NCI-H1092 (cell line): Measurements from ENCODE around the gene UROD.
"Not testable (repeated sequence)": the region's sequence is repeated elsewhere in the genome, so short reads cannot be mapped to it uniquely, and the experiment has no call there.

Source experiments
- DNase-seq: peaks from one replicate; lab custom pipeline; 2025; lab: John Stamatoyannopoulos, UW

Gene UROD

GRCh38 chr1:45011837-45012638 is at the start of gene UROD:
Gene UROD (plus strand): TSS chr1:45012254. CDS start chr1:45012266, 12 bp downstream.
- peak; percentile 95 for DNase-seq

GRCh38 chr1:44962729-44963128 is 49.3 kb upstream of the UROD start:
- DNase-seq: no peak

DNA sequence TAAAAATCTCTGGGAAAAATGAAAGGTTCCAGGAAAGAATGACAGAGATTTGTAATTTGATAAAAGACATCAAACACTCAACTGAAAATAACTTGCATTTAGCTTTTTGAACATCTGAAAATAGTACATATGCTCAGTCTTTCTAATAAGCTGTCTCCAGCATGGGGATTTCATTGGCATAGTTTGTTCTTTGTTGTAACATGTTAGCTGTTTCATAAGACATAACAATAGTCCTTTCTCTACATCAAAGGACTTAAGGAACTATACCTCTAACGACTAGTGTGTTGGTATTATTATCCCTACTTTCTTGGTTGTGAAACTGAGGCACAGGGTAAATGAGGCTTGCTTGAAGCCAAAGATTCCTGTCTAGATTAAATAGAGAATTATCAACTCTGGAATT is 47.7 kb upstream of the UROD start:
- no peak for DNase-seq

DNA sequence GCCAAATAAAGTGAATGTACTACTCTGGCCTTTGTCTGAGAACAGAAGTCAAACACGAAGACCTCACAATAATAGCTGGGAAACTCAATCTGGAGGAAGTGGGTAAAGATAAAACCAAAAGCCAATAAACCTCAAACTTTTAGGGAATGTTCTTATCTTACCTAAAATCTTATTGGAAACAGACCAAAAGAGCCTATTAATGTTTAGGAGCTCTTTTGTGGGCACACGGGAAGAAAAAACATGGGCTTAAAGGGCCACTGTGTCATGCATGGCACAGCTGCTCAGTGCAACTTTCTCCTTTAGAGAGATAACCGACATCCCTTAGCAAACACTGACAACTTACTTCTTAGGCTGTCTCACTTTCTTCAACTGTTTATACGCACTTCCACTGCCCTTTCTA is 41.7 kb upstream of the UROD start:
- no peak for DNase-seq

GRCh38 chr1:44973645-44974044 is 38.4 kb upstream of the UROD start:
- no peak for DNase-seq

DNA sequence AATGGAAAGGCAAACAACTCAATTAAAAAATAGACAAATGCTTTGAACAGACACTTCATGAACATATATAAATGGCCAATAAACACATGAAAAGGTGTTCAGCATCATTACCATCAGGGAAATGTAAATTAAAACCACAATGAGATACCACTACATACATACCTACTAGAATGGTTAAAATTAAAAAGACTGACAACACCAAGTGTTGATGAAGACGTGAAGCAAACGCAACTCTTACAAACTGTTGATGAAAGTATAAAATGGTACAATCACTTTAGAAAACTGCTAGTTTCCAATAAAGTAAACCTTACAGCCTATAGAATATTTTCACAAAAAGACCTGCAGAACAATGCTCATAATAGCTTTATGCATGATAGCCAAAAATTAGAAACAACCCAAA is 35.8 kb upstream of the UROD start:
- no peak for DNase-seq

- DNase-seq: not testable (repeated sequence)
Measured at GRCh38 chr1:44977372-44977771, 34.7 kb upstream of the UROD start.

GRCh38 chr1:44985747-44986359 is 26.2 kb upstream of the UROD start:
- DNase-seq: no peak

GRCh38 chr1:44988531-44989156 is 23.4 kb upstream of the UROD start:
- DNase-seq: no peak

GRCh38 chr1:44994309-44994898 is 17.6 kb upstream of the UROD start:
- no peak for DNase-seq

DNA sequence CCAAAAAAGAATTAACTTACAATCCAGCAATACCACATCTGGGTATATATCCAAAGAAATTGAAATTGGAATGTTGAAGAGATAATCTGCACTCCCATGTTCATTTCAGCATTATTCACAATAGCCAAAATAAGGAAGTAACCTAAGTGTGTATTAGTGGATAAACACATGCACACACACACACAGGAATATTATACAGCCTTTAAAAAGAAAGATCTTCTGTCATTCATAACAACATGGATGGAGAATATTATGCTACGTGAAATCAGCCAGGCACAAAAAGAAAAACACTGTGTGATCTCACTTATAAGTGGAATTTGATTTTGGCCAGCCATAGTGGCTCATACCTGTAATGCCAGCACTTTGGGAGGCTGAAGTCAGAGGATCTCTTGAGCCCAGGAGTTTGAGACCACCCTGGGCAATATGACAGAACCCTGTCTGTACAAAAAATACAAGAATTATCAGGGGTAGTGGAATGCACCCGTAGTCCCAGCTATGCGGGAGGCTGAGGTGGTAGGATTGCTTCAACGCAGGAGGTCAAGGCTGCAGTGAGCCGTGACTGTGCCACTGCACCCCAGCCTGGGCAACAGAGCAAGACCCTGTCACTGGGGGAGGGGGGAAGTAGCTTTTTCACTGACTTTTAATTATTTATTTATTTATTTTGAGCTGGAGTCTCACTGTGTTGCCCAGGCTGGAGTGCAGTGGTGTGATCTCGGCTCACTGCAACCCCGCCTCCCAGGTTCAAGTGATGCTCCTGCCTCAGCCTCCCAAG is 16.4 kb upstream of the UROD start:
- no peak for DNase-seq

GRCh38 chr1:44999232-44999631 is 12.8 kb upstream of the UROD start:
- no peak for DNase-seq

- no peak for DNase-seq
Measured at GRCh38 chr1:45001011-45001481, 11.0 kb upstream of the UROD start.

GRCh38 chr1:45001576-45001975 is 10.5 kb upstream of the UROD start:
- DNase-seq: not testable (repeated sequence)

DNA sequence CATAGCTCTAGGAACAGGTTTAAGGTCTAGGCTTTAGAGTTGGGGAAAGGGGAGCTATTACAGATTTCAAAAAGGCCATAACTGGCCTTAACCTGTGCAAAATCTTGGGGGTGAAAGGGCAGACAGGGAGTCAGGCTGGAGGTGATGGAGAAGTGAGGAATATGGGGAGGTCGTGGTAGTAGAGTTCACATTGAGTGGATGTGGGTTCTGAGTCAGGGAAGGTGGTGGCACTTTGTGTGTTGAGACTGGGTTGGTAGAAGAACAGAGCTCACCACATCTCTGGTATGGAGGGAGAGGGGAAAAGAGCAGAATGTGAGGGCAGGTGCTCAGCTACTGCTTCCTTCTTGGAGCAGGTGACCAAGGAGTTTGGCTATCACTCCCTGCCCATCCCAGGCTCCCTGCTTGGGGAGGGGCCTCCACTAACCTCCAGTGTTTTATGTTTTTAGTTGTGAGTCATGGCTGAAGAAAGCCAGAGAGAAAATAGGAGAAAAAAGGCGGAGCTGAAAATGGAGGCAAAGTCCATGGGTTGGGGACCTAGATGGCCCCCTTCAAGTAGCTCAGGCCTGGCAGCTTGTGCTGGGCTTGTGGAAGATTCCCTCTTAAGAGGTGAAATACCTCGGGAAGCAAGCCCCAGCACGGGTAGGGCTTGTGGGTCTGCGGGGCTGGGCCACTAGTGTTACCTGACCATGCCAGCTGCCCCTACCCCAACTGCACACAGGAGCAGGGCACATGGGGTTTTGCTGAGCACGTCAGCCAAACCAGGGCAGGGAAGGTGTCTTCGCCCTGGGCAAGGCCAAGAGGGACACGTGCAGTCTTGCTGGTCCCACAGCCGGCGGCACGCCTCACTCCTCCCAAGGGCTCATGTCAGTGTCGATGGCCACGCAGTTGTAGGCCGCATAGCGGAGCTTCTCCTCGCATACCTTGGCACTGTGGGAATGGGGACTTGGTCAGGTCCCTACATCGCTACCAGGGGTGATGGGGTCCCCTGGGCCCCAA is 9.1 kb upstream of the UROD start:
- no peak for DNase-seq

DNA sequence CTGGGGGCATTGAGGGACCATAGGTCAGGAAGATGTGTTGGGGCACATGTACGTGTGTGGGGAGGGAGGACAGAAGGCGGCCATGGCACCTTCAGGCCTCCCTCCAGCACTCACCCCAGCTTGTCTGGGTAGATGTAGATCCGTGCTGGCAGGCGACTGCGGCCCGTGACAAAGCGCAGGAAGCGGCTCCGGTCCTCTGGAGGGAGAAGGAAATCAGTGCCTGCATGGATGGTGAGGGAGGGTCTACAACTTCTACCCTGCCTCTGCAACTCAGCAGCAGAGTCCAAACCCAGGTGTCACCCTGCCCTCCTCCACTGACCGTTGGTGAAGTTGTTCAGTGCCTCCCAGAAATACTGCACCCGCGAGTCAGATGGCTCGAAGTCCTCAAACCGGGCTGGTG is 8.3 kb upstream of the UROD start:
- no peak for DNase-seq

GRCh38 chr1:45004281-45004920 is 7.7 kb upstream of the UROD start:
- DNase-seq: no peak

GRCh38 chr1:45005761-45006160 is 6.3 kb upstream of the UROD start:
- DNase-seq: no peak

- DNase-seq: no peak
Measured at GRCh38 chr1:45007311-45007710, 4.7 kb upstream of the UROD start.

DNA sequence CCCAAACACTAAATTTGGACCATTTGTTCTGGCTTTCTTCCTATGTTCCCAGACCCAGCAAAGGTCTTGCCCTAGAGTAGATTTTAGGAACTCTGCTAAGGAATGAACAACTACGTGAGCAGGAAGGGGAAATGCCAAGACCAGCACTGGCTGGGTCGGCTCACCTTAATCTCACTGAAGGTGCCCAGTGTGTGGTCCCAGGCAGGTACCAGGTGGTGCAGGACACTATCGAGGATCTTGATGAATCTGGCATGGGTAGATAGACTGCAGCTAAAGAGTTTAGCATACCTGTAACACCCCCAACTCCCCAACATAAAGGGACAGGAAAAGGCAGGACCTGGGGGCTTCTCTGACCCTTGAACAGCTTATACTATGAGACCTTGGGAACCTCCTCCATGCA is 4.0 kb upstream of the UROD start:
- DNase-seq: no peak
